Adipose tissue (tissue), 3 donors: Measurements from ENCODE around the gene GTF2F2. TPM values are rescaled to one million over a fixed set of nuclear protein-coding genes. Genes with fewer than 3 reads are reported as not detected.

Experiments used
- H3K27ac ChIP-seq: one replicate; pipeline ENCODE4 v1.5.1; 2013; ENCODE audit warnings: low read depth, low read length
- WGBS, 3 donors: extraction: QIAGEN DNeasy Blood & Tissue Kit; methylation state at CpG; one replicate each; pipeline ENCODE4 v1.1.7; 2013; 5-methylcytosine and 5-hydroxymethylcytosine counted together
- polyA plus RNA-seq, 3 donors: library from polyadenylated mRNA; stranded (reverse); fragments of 200-250 nt; gene quantifications; one replicate each; pipeline ENCODE4 v1.2.3, GENCODE V29; 2013
- donor health status: healthy with polysubstance abuse.
- donor health status: Bipolar disorder and iron deficiency.
- donor health status: healthy.

The GTF2F2 gene
- polyA plus RNA-seq, 3 donors, result 8.1 to 12.5 (median 9.1) TPM

DNA sequence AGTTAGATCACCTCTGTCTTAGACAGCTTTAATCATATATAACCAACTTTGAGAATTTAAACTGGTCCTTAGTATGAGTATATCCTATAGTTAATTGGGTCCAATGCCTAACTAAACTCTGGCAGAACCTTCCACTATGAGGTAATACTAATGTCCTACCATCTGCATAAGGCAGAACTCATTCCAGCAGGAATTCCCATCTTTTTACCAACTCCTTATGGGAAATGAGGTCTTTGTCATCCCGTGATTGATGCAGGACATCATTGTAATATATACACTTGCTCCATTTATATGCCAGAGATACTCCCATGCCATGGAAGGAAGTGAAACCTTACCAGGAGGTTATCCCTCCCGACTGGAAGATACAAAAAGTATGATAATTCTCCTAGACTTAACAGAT, 77.7 kb downstream of the GTF2F2 start:
- 76 to 94% (median 92%) methylated on average over 2 of the region's 2 CpGs for WGBS, 3 donors
- H3K27ac ChIP-seq, result no peak overlapping the region

DNA sequence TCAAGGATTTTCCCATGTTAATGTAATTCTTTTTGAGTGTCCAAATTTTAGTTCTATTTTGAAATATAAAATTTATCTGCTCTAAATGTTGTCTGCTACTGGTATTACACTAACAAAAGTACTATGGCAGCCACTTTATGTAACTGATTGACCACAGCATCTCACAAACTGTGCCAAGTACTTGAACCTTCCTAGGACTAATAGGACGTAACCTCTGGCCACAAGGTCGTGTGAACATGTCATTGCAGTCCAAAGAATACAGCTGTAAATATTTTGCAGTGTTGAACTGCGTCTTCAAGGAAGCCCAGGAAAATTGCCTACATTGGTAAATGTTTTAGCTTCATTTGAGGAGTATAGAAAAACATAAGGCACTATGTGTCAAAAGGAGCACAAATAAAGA, 78.6 kb downstream of the GTF2F2 start:
- no peak overlapping the region for H3K27ac ChIP-seq
- 76 to 90% (median 82%) methylated on average over 3 of the region's 3 CpGs for WGBS, 3 donors

DNA sequence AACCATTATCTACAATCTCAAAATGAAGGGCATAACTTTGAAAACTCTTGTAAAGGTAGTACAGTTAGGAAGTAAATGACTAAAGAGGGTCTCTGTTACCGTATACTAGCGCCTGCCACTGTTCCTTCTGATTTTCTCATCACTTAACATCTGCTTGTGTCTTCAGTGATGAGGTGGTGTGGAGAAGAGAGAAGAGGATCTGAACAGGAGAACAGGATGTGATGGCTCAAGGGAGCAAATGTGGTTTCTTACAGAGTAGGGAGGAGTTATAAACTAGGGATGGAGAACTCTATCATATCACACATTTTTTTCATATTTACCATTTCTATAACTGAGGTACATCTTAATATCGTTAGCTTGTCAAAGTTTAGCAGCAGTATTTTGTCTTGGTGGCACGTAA, 79.4 kb downstream of the GTF2F2 start:
- no peak overlapping the region for H3K27ac ChIP-seq
- 79 to 89% (median 81%) methylated on average over 4 of the region's 4 CpGs for WGBS, 3 donors

DNA sequence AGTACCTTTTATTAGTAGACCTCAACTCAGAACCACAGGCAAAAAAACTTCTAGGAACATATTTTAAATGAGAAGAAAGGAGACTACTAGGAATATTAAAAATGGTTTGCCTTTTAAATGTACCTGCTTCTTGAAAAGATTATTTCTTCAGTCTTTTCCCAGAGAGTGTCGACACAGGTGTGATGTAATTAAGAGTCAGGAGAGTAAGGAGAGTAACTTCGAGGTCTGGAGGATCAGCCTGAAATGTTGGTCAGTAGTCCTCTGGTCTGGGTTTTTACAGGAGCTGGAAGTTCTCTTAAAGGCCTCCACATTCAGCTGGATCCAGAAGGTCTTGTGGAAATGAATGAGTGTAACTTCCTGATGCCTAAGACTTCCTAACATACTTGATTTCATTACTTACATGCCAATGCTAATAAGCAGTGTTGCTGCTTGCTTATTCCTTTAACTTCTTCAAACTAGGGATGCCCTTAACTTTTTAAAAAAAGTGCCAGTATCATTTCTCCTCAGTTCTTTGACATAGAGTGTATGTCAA, 80.5 kb downstream of the GTF2F2 start, which contains the start of gene KCTD4:
TSS of gene KCTD4 (minus strand) at position 345 of the 532 bp plus-strand sequence. CDS start 6,478 bp downstream, outside the sequence.
- H3K27ac ChIP-seq, result no peak within 1 kb of the TSS
- WGBS, 3 donors, result 68 to 89% (median 68%) methylated on average over 2 of the region's 2 CpGs

DNA sequence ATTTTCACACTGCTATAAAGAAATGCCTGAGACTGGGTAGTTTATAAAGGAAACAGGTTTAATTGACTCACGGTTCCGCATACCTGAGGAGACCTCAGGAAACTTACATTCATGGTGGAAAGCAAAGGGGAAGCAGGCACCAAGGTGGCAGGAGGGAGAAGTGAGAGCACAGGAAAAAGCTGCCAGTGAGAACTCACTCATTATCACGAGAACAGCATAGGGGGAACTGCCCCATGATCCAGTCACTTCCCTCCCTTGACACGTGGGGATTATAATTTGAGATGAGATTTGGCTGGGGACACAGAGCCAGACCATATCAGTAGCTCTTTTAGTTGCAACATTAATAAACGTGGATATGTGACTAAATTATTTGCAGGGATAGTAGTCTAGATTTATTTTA, 84.8 kb downstream of the GTF2F2 start:
- no peak overlapping the region for H3K27ac ChIP-seq
- WGBS, 3 donors, result 66 to 75% (median 71%) methylated on average over 5 of the region's 5 CpGs

DNA sequence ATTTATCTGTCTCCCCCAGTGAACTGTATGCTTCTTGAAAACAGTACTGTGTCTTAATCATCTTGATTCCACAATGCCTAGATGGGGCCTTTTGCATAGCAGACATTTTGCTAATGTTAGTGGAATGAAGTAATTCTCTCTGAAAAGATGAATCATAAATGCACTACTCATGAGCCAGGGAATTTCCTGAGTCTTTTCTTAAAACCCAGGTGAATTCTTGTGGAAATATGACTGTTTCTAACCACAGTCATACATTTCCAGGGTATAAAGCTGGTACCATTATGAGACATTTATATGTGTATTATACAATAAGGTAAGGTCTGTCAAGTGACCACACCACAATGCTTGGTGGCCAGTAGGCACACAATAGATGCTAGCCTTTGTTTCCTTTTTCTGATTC, 86.0 kb downstream of the GTF2F2 start:
- no peak overlapping the region for H3K27ac ChIP-seq

DNA sequence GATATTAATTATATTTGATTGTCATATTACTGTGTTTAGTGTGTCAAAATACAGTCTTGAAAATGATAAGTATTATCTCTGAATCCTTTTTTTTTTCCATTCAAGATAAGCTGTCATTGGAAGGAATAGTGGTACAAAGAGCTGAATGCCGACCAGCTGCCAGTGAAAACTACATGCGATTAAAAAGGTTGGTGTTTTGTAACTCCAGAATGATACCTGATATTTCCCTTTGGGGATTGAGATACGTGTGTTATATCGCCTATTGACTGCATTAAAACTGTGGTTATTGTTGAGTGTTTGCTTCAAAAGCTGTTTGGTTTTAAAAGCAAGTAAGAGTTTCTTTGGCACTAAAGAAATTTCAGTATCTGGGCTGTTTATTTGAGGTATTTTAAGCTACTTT, 87.0 kb downstream of the GTF2F2 start:
- 30 to 84% (median 75%) methylated on average over 4 of the region's 4 CpGs for WGBS, 3 donors
- H3K27ac ChIP-seq, result no peak overlapping the region

DNA sequence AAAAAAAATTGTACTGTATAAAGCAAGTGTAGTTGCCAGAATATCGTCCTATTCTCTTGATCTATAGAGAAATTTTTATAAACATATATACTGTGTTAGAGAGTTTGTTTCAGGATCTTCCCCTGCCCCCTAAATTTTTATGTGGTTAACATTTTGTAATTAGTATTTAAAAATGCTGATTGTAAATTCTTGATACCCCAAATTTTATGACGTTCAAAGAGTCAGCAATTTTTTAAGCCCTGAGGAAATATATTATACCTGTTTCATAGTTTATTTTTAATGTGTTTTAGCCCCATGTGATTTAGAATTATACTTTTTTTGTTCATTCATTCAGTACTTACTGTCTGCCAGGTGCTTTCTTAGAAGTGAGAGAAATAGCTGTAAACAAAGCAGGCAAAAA, 87.8 kb downstream of the GTF2F2 start:
- no peak overlapping the region for H3K27ac ChIP-seq
- 44 to 68% (median 64%) methylated on average over 2 of the region's 2 CpGs for WGBS, 3 donors

DNA sequence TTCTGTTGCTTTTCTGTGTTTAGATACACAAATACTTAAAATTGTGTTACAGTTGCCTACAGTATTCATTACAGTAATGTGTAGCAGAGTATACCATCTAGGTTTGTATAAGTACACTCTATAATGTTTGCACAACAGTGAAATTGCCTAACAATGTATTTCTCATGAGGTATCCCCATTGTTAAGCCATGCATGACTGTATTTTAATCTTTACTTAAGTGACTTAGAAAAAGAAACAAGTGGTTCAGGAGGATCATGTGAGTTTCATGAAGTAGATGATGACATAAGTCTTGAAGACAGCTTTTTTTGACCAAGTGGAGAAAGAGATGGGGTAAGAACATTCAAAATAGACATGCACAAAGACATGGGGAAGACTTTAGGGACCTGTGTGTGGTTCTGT, 88.9 kb downstream of the GTF2F2 start:
- no peak overlapping the region for H3K27ac ChIP-seq

DNA sequence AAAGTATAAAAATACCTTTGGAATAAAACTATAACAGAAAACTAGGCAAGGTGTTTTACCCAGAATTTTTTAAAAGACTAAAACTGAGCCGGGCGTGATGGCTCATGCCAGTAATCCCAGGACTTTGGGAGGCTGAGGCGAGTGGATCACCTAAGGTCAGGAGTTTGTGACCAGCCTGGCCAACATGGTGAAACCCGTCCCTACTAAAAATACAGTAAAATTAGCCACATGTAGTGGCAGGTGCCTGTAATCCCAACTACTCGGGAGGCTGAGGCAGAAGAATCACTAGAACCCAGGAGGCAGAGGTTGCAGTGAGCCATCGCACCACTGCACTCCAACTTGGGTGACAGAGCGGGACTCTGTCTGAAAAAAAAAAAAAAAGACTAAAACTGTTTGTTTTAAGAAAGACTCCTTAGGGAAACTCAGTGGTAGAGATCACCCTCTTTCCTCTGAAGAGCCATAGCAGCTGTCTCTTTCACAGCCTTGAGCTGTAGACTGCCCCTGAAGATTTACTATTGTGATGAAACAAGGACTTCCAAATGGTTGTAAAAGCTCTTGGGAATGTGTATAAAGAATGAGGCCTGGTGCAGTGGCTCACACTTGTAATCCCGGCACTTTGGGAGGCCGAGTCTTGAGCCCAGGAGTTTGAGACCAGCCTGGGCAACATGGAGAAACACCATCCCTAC, 95.2 kb downstream of the GTF2F2 start:
- no peak overlapping the region for H3K27ac ChIP-seq
- 87 to 96% (median 93%) methylated on average over 9 of the region's 9 CpGs for WGBS, 3 donors

DNA sequence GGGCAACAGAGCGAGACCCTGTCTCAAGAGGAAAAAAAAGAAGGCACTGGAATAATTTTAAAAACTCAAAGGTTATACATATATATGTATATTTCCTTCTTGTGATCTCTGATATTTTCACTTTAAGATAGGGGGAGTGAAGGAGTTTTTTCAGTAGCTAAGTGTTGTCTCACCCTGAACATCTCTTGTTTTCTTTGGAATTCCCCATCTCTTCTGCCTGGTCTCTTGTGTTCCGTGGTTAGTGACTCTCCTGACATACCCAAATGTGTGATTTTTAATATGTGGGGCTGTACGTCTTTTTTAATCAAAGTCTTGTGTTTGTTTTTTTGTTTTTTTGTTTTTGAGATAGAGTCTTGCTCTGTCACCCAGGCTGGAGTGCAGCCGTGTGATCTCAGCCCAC, 95.9 kb downstream of the GTF2F2 start:
- no peak overlapping the region for H3K27ac ChIP-seq
- WGBS, 3 donors, result 89 to 90% (median 89%) methylated on average over 4 of the region's 4 CpGs

DNA sequence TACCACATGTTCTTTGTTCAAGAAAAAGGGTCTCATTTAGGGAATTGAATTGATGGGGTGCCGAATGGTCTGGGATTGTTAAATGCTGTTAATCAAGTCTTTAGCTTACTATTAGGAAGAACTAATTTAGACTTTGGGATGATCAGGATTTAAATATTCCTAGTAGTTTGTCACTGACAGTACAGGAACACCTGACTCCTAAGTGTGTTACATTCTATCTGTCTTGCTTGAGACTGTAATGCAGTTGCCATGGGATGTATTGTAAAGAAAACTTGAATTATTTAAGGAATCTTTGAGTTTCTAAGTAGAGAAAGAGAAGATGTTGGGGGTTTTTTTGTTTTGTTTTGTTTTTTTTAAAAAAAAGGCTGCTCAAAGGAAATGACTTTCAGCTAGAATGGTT, 98.4 kb downstream of the GTF2F2 start:
- WGBS, 3 donors, result 93 to 94% (median 94%) methylated on average over 1 of the region's 1 CpG

DNA sequence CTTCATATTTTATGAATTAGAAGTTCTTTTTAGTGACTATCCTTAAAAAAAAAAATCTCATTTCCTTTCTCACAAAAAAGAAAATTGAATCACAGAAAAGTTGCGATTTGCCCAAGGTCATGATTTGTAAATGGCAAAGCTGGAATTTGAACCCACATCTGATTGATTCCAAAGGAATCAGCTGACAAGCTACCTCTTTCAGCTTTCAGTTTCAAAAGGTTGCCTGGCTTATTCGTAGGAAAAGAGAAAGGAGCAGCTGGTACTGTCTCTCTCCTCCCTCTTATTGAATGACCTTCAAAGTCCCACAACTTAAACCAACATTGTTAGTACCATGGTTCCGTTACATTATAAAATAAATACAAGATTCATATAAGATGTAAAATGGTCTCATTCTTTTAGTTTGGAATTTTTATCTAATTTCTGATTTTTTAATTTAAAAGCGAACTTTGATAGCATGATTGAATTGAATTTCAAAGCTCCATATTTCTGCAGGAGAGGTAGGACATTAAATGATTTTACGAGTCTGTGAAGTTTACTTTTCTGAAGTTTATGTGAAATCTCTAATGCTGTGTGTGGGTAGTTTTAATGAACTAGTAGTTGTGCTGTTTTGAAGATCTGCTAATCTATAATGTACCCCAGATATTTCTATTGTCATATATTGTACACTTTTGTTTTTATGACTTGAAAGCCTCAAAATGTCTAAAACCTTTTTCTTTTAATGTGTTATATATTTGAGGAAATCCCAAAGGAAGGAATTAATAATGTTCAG, 99.0 kb downstream of the GTF2F2 start:
- H3K27ac ChIP-seq, result no peak overlapping the region
- 41 to 78% (median 73%) methylated on average over 5 of the region's 5 CpGs for WGBS, 3 donors

More for the DNA sequence above, 98.4 kb downstream of the GTF2F2 start:
- no peak overlapping the region for H3K27ac ChIP-seq

DNA sequence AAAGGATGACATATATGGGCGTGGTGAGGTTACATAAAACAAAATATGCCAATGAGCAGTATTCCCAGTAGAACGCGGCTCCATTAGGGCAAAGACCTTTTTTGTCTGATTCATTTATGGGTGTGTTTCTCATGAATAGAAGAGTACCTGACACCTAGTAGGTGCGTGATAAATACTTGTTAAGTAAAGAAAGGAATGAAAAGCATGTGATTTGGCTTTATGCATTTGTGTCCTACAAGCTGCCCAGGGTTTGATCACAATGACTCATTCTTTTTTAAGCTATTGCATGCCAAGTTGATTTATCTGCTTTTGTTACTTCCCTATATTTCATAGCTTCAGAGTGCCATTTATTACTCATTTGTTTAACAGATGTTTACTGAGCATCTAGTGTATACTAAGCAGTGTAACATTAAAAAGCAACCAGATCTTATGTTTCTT, 99.6 kb downstream of the GTF2F2 start:
- 47 to 64% (median 60%) methylated on average over 4 of the region's 4 CpGs for WGBS, 3 donors

DNA sequence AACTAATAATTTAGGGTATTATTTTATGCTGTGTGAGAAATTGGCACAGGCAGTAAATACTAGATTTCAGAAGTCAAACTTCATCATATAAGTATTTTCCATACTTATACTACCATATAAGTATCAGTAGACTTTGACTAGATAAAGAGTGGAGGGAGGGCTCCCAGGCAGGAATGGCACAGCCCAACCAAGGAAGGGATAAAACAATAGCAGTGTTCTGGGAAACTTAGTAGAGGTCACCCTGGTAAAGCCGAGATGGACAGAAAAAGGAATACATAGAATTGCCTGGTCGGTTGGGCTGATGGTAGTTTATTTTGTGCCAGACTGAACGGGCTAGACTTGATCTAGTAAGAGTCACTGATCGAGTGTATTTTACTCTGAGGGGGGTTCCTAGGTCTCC, 100.1 kb downstream of the GTF2F2 start:
- 95 to 96% (median 95%) methylated on average over 4 of the region's 4 CpGs for WGBS, 3 donors
- no peak overlapping the region for H3K27ac ChIP-seq

More for the DNA sequence above, 99.6 kb downstream of the GTF2F2 start:
- H3K27ac ChIP-seq, result no peak overlapping the region

DNA sequence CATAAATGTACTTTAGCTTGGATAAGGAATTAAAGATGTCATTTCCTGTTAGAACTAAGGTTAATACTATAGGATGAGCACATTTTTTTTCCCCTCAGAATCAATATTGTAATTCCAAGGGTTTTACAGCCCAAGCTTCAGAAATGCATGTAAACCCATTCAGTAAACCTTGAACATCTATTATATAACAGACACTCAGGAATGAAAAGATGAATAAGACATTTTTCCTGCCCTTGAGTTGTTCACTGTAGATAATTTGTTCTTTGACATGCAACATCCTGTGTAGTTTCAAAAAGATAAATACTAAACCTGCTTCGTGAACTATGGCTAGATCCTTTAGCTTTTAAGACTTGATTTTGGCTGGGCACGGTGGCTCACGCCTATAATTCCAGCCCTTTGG, 102.2 kb downstream of the GTF2F2 start:
- 81 to 87% (median 82%) methylated on average over 3 of the region's 3 CpGs for WGBS, 3 donors

DNA sequence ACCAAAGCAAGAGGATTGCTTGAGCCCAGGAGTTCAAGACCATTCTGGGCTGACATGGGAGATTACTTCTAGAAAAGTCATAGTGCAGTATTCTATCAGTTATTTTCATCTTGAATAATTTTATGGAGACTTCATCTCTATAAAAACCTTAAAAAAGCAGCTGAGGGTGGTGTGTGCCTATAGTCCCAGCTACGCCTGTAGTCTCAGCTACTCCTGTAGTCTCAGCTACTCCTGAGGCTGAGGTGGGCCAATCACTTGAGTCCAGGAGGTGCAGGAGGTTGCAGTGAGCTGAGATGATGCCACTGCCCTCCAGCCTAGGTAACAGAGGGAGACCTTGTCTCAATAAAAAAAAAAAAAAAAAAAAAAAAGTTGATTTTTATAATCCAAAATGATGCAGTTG, 102.6 kb downstream of the GTF2F2 start:
- H3K27ac ChIP-seq, result no peak overlapping the region
- WGBS, 3 donors, result 96 to 100% (median 98%) methylated on average over 1 of the region's 1 CpG

More for the DNA sequence above, 102.2 kb downstream of the GTF2F2 start:
- H3K27ac ChIP-seq, result no peak overlapping the region

DNA sequence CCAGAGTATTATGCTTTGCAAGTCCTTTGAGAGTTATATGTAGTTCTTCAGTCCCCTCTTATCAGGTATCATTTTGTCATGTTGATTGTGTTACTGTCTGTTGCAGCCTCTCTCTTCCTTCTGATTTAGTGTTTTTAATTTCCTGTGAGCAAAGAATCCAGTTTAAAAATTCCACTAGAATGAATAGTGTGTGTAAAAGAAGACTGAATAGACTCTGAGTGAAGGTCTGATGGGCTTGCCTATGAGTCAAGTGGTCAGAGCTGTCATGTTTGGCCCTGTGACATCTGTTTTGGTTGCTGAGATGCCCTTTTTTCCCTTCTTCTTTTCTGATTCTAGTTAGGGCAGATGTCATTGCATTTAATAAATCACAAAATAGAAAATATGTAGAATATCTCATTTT, 103.9 kb downstream of the GTF2F2 start:
- no peak overlapping the region for H3K27ac ChIP-seq

DNA sequence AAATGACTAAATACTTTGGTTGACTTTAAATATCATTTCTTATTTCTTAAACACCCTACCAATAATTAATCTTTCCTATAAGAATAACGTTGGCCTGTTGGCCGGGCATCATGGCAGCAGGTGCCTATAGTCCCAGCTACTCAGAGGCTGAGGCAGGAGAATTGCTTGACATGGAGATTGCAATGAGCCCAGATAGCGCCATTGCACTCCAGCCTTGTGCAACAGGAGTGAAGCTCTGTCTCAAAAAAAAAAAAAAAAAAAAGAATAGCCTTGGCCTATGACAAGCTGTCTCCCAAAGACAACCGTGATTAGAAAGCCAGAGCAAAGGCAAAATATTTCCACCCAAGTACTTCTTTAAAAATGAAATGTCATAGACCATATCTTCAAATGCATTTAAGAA, 105.1 kb downstream of the GTF2F2 start:
- H3K27ac ChIP-seq, result no peak overlapping the region
- WGBS, 3 donors, result 92 to 93% (median 92%) methylated on average over 4 of the region's 4 CpGs

DNA sequence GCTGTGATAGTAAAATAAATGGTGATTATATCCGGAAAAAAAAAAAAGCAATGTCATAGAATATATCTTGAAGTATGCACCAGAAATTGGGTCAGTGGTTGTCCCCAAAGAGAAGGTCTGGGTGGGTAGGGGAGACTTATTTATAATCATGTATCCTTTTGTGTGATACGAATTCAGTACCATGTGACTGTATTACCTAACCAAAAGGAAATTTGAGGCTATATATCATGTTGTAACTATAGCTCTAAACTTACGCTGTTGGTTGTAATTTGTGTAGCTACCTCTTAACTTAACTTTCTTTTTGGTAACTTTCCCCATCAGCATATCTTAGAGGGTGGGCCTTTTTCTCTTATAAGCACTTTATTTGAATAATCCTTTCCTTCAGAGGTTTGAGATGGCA, 105.7 kb downstream of the GTF2F2 start:
- 57 to 94% (median 67%) methylated on average over 3 of the region's 3 CpGs for WGBS, 3 donors
- H3K27ac ChIP-seq, result no peak overlapping the region
